ENCODE measurements around the gene PCDHGB2.
A peak's percentile ranks its signal among the peaks of the same experiment; 100 is the strongest.
"Not testable (repeated sequence)": the region's sequence is repeated elsewhere in the genome, so short reads cannot be mapped to it uniquely, and the experiment has no call there.

The PCDHGB2 gene

GRCh38 chr5:141351591-141351990 is 8.2 kb upstream of the PCDHGB2 start:
- no peak for DNase-seq

- peak; percentile 45 for DNase-seq
Measured at GRCh38 chr5:141354900-141355469, 4.8 kb upstream of the PCDHGB2 start, which contains the start of gene PCDHGA4. Gene PCDHGA4, plus strand, starts transcription at chr5:141355021. Its CDS starts 87 bp downstream, at chr5:141355108.

- no peak for DNase-seq
Measured at GRCh38 chr5:141355641-141356040, 4.2 kb upstream of the PCDHGB2 start.

GRCh38 chr5:141356133-141356532 is 3.7 kb upstream of the PCDHGB2 start:
- no peak for DNase-seq

GRCh38 chr5:141356950-141357349 is 2.8 kb upstream of the PCDHGB2 start:
- no peak for DNase-seq

- no peak for DNase-seq
Measured at GRCh38 chr5:141360685-141361084, 891 bp downstream of the PCDHGB2 start.

GRCh38 chr5:141362719-141363118 is 2.9 kb downstream of the PCDHGB2 start:
- DNase-seq: no peak

GRCh38 chr5:141363952-141364660 is 4.3 kb downstream of the PCDHGB2 start, which contains the start of gene PCDHGA5:
Gene PCDHGA5, plus strand, starts transcription at chr5:141364162. Its CDS starts 169 bp downstream, at chr5:141364331.
- DNase-seq: peak; percentile 20

- no peak for DNase-seq
Measured at GRCh38 chr5:141366016-141366896, 6.5 kb downstream of the PCDHGB2 start.

- peak; percentile 65 for DNase-seq
Measured at GRCh38 chr5:141369994-141370848, 10.4 kb downstream of the PCDHGB2 start, which contains the start of gene PCDHGB3. Gene PCDHGB3, plus strand, starts transcription at chr5:141370242. Its CDS starts 153 bp downstream, at chr5:141370395.

- DNase-seq: no peak
Measured at GRCh38 chr5:141371572-141372475, 12.0 kb downstream of the PCDHGB2 start.

GRCh38 chr5:141373673-141374317 is 14.0 kb downstream of the PCDHGB2 start, which contains the start of gene PCDHGA6:
Gene PCDHGA6, plus strand, starts transcription at chr5:141373891. Its CDS starts 193 bp downstream, at chr5:141374084.
- DNase-seq: peak; percentile 60

- DNase-seq: no peak
Measured at GRCh38 chr5:141374627-141375026, 14.8 kb downstream of the PCDHGB2 start.

- not testable (repeated sequence) for DNase-seq
Measured at GRCh38 chr5:141375444-141376155, 15.8 kb downstream of the PCDHGB2 start.

- peak; percentile 58 for DNase-seq
Measured at GRCh38 chr5:141382469-141383294, 22.9 kb downstream of the PCDHGB2 start, which contains the start of gene PCDHGA7. Gene PCDHGA7, plus strand, starts transcription at chr5:141382742. Its CDS starts 158 bp downstream, at chr5:141382900.

GRCh38 chr5:141383345-141383744 is 23.6 kb downstream of the PCDHGB2 start:
- no peak for DNase-seq

GRCh38 chr5:141384471-141385267 is 24.9 kb downstream of the PCDHGB2 start:
- no peak for DNase-seq

Measured in DMS53 (cell line).